GM18907 (cell line): ENCODE results near the gene HPN.

Experiments used
- ATAC-seq: cut with Tn5 transposase; IDR thresholded peaks from one replicate; pipeline ENCODE4 v1.9.1; 2021; ENCODE audit warnings: mild to moderate bottlenecking, moderate library complexity; ENCODE audit not compliant: unreplicated experiment

HPN gene

GRCh38 chr19:35080613-35081170, 39.2 kb downstream of the HPN start:
- ATAC-seq, result no peak

DNA sequence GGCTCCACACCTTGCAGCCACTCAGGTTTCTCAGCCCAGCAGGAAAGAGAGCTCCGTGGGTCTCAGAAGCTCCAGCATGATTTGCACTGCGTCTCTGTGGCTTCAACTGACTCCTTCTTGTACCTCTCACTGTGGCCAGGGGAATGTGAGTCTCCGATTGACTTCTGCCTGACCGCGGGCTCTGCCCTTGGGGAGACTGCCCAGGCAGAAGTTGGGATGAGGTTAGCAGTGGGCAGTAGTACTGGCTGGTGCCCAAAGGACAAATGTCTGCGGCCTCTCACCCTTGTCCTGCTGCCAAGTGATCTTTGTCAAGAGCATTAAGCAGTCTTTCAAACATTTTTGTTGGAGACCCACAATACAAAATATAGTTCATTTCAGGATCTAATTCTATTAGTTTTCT, 39.7 kb downstream of the HPN start:
- ATAC-seq, result no peak

GRCh38 chr19:35083691-35084508, 42.4 kb downstream of the HPN start:
- no peak for ATAC-seq

- no peak for ATAC-seq
Measured at GRCh38 chr19:35084509-35084762, 42.9 kb downstream of the HPN start.

GRCh38 chr19:35085947-35086346, 44.4 kb downstream of the HPN start:
- ATAC-seq, result peak; percentile 45

- ATAC-seq, result no peak
Measured at GRCh38 chr19:35086455-35086854, 44.9 kb downstream of the HPN start.

GRCh38 chr19:35087393-35087792, 45.9 kb downstream of the HPN start:
- no peak for ATAC-seq

- ATAC-seq, result no peak
Measured at GRCh38 chr19:35088131-35088913, 46.8 kb downstream of the HPN start.

DNA sequence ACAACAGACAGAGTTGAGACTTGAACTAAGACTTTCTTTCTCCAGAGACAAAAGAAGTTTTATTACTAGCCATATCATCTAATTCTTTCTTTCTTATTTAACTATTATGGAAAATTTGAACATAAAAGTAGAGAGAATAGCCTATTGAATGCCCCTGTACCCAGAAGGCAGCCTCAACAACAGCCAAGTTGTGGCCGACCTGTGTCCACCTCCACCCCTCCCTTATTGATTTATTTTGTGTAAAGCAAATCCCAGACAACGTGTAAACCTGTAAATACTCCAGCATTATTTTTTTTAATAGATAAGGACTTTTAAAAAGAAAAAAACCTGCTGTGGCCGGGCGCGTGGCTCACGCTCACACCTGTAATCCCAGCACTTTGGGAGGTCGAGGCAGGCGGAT, 48.0 kb downstream of the HPN start:
- ATAC-seq, result no peak

GRCh38 chr19:35090160-35090505, 48.6 kb downstream of the HPN start:
- no peak for ATAC-seq

- ATAC-seq, result no peak
Measured at GRCh38 chr19:35090506-35091214, 49.1 kb downstream of the HPN start.

DNA sequence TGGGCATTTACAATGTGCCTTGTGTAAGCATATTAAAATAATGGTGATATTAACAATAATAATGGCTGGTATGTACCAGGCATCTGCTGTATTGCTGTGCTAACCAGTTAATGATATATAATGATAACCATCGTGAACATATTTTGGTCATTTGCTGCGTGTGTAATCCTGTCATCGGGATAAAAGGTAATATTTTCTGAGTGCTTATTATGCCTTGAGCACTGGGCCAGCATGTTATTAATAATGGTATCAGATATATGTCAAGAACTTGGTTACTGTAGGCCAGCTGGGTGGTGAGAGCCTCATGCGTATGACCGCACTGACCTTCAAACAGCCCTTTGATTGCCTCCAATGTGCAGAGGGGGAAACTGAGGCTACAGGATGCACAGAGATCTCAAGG, 51.9 kb downstream of the HPN start:
- ATAC-seq, result no peak

DNA sequence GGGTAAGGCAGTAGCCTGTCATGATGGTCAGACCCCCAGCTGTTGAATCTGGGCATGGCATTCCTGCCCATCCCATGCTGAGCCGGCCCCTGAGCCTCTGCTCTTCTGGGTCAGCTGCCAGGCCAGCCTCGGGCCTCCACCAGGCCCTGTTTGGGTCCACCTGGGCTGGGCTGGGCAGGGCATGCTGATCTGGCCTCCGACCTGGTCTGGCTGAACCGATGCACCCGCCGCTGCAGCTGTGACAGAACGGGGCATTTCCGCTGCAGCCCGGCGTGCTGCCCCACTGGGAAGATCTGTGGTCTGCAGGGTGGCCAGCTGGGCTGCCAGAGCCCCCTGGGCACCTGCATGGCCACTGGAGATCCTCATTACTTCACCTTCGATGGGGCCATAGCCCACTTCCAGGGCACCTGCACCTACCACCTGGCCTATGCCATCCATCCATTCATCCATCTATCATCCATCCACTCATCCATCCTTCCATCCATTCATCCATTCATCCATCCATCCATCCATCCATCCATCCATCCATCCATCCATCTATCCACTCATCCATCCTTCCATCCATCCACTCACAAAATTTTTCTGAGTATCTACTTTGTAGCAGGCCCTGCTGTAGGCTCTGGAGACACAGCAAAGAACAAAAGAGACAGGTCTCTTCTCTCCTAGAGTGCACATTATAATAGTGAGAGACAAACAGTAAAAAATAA, 52.6 kb downstream of the HPN start:
- no peak for ATAC-seq

DNA sequence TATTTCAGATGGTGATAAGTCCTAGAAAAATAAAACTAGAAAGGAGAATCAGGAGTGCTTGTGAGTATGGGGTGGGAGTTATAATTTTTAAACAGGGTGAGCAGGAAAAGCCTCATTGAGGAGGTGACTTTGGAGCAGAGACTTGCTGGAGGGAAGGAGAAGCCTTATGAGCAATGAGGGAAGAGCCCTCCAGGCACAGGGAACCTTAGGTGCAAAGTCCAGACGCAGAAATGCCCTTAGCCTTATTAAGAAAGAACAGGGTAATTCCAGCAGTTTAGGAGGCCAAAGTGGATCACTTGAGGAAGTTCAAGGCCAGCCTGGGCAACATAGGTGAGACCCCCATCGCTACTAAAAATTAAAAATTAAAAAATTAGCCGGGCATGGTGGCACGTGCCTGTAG, 53.1 kb downstream of the HPN start:
- no peak for ATAC-seq

DNA sequence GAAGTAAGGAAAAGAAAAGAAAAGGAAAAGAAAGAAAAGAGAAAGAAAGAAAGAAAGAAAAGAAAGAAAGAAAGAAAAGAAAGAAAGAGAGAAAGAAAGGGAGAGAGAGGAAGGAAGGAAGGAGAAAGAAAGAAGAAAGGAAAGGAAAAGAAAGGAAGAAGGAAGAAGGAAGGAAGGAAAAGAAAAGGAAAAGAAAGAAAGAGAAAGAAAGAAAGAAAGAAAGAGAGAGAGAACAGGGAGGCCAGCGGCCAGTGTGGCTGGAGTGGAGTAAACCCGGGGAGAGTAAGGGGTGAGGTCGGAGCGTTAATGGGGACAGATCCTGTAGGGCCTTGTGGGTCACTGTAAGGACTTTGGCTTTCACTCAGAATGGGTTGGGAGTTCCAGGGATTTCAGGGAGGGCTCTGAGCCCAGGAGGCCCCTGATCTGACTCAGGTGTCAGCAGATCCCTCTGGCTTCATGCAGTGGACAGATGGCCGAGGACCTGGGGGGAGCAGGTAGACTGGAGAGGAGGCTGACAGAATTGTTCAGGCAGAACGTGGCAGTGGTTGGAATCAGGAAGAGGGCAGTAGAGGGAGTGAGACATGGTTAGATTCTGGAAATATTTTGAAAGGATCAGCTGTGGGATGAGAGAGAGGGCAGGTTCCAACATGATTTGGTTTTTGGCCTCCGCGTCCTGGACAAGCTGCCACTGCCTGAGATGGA, 54.3 kb downstream of the HPN start:
- ATAC-seq, result no peak

DNA sequence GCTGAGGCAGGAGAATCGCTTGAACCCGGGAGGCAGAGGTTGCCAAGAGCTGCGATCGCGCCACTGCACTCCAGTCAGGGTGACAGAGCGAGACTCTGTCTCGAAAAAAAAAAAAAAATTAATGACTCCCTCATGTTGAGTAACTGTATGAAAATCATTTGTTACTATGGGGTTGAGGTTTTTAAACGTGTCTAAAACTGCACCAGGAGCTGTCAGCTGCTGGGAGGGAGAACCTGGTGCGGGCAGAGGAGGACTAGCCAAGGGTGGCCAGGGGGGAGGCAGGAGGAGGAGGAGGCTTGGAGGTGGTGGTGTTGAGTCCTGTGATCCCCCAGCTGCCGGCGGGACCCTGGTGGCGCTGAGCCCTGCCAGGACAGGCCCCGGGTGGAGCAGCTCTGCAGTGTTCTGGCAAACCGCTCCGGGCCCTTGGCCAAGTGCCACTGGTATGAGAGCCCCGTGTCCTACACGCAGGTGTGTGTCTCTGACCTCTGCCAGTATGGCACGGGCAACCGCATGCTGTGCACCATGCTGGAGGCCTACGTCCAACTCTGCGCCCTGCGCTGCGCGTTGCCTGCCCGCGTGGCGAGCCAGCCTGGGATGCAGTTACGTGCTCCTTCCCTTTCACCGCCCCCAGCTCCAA, 57.0 kb downstream of the HPN start:
- no peak for ATAC-seq

DNA sequence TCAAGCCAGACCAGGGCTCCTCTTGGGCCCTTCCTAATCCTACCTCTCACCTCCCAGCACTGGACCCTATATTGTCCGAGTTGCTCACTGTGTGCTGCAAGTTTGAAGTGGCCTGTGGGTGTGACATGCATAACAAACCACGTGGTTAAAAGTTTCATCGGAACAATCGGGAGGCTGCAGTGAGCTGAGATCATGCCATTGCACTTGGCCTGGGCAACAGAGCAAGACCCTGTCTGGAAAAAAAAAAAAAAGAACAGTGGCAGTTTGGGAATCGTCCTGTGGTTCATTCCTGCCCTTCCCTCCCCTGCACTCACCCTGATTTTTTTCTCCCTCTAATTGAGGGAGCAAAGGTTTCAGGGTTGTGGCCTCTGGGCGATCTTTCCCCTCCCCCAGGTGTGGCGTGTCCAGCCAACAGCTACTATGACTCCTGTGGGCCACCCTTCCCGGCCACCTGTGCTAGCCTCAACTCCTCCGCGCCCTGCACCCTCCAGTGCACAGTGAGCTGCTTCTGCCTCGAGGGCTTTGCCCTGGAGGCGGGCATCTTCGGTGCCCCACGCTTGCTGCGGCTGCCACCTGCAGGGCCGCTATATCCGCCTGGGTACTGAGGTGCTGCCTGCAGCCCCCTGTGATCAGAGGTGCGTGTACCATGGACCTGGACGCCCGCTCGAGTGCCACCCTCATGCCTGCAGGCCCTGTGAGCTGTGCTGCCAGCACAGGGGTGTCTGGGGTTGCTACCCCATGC, 57.8 kb downstream of the HPN start:
- no peak for ATAC-seq

DNA sequence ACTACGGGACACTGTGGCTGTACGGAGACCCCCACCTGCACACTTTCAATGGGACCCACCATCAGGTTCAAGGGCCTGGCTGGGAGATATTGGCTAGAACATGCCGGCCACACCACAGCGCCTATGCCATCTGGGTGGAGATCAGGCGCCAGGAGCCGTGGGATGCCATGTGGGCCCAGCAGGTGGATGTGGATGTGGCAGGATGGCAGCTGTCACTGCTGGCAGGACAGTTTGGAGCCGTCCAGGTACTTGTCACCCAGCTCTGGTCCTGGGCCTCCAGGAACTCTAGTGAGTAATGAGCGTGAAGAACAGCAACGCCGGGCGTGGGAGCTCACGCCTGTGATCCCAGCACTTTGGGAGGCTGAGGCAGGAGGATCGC, 58.4 kb downstream of the HPN start:
- no peak for ATAC-seq
